ENCODE data around the gene GDF15.
"Not testable (repeated sequence)": the region's sequence is repeated elsewhere in the genome, so short reads cannot be mapped to it uniquely, and the experiment has no call there.

Gene GDF15, protein sequence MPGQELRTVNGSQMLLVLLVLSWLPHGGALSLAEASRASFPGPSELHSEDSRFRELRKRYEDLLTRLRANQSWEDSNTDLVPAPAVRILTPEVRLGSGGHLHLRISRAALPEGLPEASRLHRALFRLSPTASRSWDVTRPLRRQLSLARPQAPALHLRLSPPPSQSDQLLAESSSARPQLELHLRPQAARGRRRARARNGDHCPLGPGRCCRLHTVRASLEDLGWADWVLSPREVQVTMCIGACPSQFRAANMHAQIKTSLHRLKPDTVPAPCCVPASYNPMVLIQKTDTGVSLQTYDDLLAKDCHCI

DNA sequence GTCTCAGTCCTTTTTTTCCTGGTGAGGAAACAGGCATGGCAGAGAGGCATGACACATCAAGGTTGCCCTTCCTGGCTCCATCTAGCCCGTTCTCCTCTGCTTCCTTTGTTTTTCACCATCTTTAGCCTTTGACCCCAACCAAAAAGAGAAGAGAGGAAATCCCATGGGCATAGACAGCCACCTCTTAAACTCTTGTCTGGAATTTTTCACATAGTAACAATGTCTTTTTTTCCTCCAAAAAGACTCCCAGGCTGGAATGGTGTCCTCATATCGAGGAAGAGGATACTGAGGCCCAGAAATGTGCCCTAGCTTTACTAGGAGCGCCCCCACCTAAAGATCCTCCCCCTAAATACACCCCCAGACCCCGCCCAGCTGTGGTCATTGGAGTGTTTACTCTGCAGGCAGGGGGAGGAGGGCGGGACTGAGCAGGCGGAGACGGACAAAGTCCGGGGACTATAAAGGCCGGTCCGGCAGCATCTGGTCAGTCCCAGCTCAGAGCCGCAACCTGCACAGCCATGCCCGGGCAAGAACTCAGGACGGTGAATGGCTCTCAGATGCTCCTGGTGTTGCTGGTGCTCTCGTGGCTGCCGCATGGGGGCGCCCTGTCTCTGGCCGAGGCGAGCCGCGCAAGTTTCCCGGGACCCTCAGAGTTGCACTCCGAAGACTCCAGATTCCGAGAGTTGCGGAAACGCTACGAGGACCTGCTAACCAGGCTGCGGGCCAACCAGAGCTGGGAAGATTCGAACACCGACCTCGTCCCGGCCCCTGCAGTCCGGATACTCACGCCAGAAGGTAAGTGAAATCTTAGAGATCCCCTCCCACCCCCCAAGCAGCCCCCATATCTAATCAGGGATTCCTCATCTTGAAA lies at the start of gene GDF15:
Gene GDF15, plus strand, starts transcription at position 484 of the 868 bp plus-strand sequence. Its CDS starts 32 bp downstream, at position 516.
- no peak for DNase-seq

GRCh38 chr19:18338541-18338940 lies 47.4 kb upstream of the GDF15 start:
- no peak for DNase-seq

- DNase-seq: no peak
These were observed 46.2 kb upstream of the GDF15 start for GRCh38 chr19:18339723-18340122.

- no peak for DNase-seq
These were observed 45.6 kb upstream of the GDF15 start, which contains the start of gene PGPEP1 for GRCh38 chr19:18340190-18340989. TSS of gene PGPEP1 (plus strand) at chr19:18340598. CDS start at chr19:18340682, 84 bp downstream.

DNA sequence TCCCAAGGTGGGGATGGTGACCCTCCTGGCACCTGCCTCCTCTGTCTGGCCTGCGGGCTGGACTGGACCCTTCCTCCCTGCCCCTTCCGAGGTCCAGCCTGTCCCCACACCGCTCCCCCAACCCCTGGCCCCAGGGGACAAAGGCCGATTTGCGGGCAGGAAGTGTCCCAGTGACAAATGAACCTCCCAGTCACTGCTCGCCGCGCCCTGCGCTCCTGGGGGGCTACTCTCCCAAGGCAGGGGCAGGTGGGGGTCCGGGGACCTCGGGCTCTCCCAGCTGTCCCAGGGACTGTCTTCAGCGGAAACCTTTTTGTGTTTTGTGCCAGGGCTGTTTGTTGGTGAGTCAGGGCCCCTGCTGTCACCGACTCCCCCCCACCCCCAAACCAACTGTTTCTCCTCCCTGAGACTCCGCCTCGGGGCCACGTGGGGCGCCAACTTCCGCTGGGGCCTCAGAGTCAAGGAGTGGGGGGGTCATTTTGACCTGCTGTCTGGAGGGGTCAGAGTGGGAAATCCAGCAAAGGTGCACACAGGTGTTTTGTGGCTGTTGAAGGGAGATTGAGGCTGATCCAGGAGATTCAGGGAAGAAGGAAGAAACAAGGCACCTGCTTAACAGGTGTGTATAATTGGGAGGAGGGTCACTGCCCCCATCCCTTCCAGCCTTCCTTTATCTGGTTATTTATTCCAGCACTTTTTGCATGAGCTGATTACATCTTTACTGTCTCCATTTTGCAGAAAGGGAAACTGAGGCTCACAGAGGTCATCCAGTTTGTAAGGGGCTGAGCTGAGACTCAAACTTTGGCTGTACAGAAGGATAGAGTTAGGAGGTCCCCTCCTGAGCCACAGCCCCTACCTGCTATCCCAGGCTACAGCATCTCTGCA lies 44.7 kb upstream of the GDF15 start:
- DNase-seq: no peak

- no peak for DNase-seq
These were observed 43.8 kb upstream of the GDF15 start for GRCh38 chr19:18342090-18342632.

- no peak for DNase-seq
These were observed 41.4 kb upstream of the GDF15 start for GRCh38 chr19:18344582-18344950.

GRCh38 chr19:18345296-18345695 lies 40.7 kb upstream of the GDF15 start:
- DNase-seq: no peak

DNA sequence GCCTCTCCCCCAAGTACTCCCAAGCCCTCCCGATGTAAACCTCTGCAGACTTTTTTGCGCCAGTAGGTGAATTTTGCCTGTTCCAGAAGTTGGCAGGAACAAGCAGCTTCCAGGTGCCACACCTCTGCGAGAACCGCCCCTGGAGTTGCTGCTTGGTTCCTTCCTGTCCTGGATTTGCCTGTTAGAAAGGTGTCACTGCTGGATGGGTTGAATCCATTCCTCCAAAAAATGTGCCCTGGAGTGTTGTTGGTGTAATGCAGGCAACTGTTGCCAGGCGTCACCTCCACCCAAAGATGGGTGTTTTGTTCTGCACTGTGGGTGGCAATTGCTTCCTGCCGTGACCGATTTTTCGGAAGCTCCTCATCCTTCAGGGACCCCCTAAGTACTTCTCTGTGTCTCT lies 39.9 kb upstream of the GDF15 start:
- DNase-seq: no peak

- no peak for DNase-seq
These were observed 37.8 kb upstream of the GDF15 start for GRCh38 chr19:18348171-18348570.

DNA sequence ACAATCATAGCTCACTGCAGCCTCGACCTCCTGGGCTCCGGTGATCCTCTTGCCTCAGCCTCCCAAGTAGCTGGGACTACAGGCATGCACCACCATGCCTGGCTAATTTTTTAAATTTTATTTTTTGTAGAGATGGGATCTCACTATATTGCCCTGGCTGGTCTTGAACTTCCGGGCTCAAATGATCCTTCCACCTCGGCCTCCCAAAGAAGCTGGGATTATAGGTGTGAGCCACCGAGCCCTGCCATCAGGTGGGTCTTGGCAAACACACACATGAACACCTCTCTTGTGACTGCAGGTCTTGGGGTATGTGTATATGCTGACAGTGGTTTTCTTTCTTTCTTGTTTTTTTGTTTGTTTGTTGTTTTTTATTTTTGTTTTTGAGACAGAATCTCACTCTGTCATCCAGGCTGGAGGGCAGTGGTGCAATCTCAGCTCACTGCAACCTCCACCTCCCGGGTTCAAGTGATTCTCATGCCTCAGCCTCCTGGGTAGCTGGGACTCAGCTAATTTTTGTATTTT lies 37.1 kb upstream of the GDF15 start:
- not testable (repeated sequence) for DNase-seq

DNA sequence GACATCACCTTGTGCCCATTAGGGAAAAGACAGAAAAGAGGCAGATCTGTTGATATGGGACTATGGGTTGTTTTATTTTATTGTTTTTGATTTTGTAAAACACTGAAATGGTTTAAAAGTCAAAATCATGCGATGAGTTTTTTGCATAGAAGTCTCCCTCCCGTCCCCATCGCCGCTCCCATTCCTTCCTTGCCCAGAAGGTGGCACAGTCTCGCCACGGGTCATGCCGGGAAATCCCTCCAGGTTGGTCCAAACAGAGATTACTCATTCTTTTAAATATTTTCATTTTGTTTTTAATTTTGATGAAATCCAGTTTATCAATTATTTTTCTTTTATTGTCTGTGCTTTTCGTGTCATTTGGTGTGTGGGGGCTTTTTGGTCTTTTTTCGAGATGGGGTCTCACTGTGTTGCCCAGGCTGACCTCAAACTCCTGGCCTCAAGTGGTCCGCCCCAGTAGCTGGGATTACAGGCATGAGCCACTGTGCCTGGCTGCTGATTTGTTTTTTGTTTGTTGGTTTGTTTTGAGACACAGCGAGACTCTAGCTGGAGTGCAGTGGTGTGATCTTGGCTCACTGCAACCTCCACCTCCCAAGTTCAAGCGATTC lies 36.3 kb upstream of the GDF15 start:
- DNase-seq: no peak

DNA sequence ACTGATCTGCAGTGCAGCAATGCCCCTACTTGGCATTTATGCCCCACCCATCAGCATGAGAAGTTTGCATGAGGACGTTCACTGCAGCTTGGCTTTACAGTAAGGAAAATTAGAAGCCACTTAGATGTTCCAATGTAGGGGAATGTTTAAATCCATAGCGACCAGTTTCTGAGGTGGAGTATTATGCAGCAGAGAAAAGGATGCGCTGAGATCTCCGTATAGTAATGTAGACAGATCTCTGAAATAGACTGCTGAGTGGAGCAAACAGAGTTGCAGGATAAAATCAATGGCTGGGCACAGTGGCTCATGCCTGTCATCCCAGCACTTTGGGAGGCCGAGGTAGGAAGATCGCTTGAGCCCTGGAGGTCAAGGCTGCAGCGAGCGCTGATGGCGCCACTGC lies 35.5 kb upstream of the GDF15 start:
- DNase-seq: no peak

DNA sequence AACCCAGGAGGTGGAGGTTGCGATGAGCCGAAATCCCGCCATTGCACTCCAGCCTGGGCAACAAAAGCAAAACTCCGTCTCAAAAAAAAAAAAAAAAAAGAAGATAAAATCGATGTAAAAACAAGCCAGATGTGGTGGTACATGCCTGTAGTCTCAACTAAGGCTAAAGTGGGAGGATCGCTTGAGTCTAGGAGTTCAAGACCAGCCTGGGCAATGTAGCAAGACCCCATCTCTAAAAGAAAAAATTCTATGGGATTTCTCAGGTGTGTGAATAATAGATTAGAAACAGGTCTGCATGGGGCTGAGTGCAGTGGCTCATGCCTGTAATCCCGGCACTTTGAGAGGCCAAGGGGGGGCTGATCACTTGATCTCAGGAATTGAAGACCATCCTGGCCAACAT lies 34.4 kb upstream of the GDF15 start:
- no peak for DNase-seq

DNA sequence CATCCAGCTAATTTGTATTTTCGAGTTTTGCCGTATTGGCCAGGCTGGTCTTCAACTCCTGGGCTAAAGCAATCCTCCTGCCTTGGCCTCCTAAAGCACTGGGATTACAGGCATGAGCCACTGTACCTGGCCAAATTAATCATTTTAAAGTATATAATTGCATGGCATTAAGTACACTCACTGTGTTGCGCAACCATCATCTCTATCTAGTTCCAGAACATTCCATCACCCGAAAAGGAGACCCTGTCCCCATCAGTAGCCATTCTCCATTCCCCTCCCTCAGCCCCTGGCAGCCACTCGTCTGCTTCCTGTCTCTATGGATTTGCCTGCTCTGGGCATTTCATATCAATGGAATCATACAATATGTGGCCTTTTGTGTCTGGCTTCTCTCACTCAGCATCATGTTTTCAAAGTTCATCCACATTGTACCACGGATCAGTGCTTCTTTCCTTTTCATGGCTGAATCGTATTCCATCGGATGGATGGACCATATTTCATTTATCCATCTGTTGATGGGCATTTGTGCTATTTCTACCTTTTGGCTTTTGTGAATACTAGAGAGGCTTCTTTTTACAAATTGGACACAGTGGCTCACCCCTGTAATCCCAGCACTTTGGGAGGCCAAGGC lies 32.5 kb upstream of the GDF15 start:
- DNase-seq: no peak

- not testable (repeated sequence) for DNase-seq
These were observed 31.2 kb upstream of the GDF15 start for GRCh38 chr19:18354743-18355142.

DNA sequence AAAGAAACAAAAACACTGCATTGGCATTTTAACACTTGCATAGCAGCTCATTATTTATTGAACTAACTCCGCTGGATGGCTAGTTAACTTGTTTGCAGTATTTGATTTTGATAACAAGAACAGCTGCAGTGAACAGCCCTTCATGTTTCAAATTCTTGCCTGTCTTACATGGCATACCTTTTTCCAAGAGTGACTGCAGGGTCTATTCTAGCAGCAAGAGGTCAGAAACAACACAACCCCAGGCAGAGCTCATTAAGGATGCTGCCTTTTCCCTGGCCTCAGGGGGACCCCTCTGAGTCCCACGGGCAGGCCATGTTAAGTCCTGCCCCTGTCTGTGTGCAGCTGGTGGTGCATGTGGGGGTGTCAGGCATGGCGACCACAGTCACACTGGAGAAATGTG lies 28.9 kb upstream of the GDF15 start:
- no peak for DNase-seq

DNA sequence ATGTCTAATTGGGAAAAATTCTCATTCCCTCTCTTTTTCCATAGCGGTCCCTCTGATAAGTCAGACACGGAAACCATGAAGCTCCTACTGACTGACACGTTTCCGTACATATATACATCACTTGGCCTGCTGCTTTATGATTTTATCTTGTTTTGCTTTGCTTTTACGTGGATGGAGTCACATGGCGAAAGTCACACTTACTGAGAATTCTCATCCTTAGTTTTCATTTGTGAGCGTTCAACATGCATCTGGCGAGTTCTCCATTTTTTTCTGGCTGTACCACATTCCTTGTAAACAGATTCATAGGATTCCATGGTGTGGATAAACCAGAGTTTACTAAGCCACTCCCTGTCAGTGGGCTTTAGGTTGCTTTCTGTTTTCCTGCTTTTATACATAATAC lies 24.3 kb upstream of the GDF15 start:
- DNase-seq: no peak

- no peak for DNase-seq
These were observed 22.9 kb upstream of the GDF15 start for GRCh38 chr19:18362934-18363542.

GRCh38 chr19:18363787-18364186 lies 22.2 kb upstream of the GDF15 start:
- no peak for DNase-seq

Measured in NCI-H1417 treated with DMSO at 0.1 percent for 48 hours (cell line).